SK-N-SH (cell line): ENCODE measurements around the gene TRMT1. TPM values are rescaled to one million over a fixed set of nuclear protein-coding genes. Genes with fewer than 3 reads are reported as not detected.

Experiments
- CTCF ChIA-PET: fragments of 300-600, 350-600 bp; formaldehyde crosslinking; extraction: SDS; loops from one replicate; lab custom pipeline; 2021; lab: Yijun Ruan, JAX
- POLR2A ChIA-PET: fragments of 350-600 bp; sonication (Branson Sonifier 250); formaldehyde crosslinking; extraction: SDS; loops from one replicate; lab custom pipeline; 2020; ENCODE audit warnings: antibody characterized with exemption, inconsistent platforms; lab: Yijun Ruan, JAX
- DNase-seq: peaks from one replicate; pipeline ENCODE4 v3.0.0; 2012
- H2AFZ ChIP-seq: fragments of 200-600 bp; sonication (generic); 2 replicates; pipeline ENCODE4 v1.8.1; 2016; ENCODE audit warnings: antibody characterized with exemption, mild to moderate bottlenecking, low read depth
- H3F3A ChIP-seq: fragments of 200-600 bp; sonication (generic); replicated peaks from 2 replicates; pipeline ENCODE3; 2016; ENCODE audit warnings: antibody characterized with exemption, mild to moderate bottlenecking; ENCODE audit not compliant: insufficient read depth
- H3K27ac ChIP-seq, 2 experiments: fragments of 200-500 bp in 1 of 2; fragments of 200-600 bp in 1 of 2; sonication (Bioruptor generic) in 1 of 2; sonication (generic), shearing (Covaris generic) in 1 of 2; 2 replicates each; pipeline versions ENCODE4 v1.5.1 to v1.6.1; 2014 to 2016; ENCODE audit warnings: low read depth in 2 of 2, inconsistent platforms in 1 of 2, low read length in 1 of 2, mild to moderate bottlenecking in 1 of 2, mixed read lengths in 1 of 2
- H3K27me3 ChIP-seq: fragments of 200-600 bp; sonication (generic), shearing (Covaris generic); 2 replicates; pipeline ENCODE4 v1.6.1; 2016; ENCODE audit warnings: mixed run types; ENCODE audit not compliant: insufficient read depth
- H3K36me3 ChIP-seq, 2 experiments: fragments of 200-500 bp in 1 of 2; fragments of 200-600 bp in 1 of 2; sonication (Bioruptor generic) in 1 of 2; sonication (generic) in 1 of 2; replicated peaks in 1 of 2; 2 replicates each; pipeline versions ENCODE3 to v1.5.1; 2014 to 2016; ENCODE audit warnings: low read length in 1 of 2, mild to moderate bottlenecking in 1 of 2; ENCODE audit not compliant: insufficient read depth in 2 of 2, control insufficient read depth in 1 of 2
- H3K4me1 ChIP-seq, 2 experiments: fragments of 200-500 bp in 1 of 2; fragments of 200-600 bp in 1 of 2; sonication (Bioruptor generic) in 1 of 2; sonication (generic), shearing (Covaris generic) in 1 of 2; 2 replicates each; pipeline versions ENCODE4 v1.5.1 to v1.6.1; 2014 to 2016; ENCODE audit warnings: low read depth in 1 of 2, low read length in 1 of 2, mixed run types in 1 of 2; ENCODE audit not compliant: insufficient read depth in 2 of 2, control insufficient read depth in 1 of 2
- H3K4me2 ChIP-seq: fragments of 200-600 bp; sonication (generic), shearing (Covaris generic); 2 replicates; pipeline ENCODE4 v1.6.1; 2017; ENCODE audit warnings: mixed run types
- H3K4me3 ChIP-seq, 2 experiments: fragments of 200-500 bp in 1 of 2; fragments of 200-600 bp in 1 of 2; sonication (Bioruptor generic) in 1 of 2; sonication (generic), shearing (Covaris generic) in 1 of 2; 2 replicates each; pipeline versions ENCODE4 v1.5.1 to v1.8.1; 2014 to 2016; ENCODE audit warnings: low read depth in 2 of 2, inconsistent platforms in 1 of 2, low read length in 1 of 2, mild to moderate bottlenecking in 1 of 2, mixed read lengths in 1 of 2, moderate library complexity in 1 of 2
- H3K79me2 ChIP-seq: fragments of 200-600 bp; sonication (generic); 2 replicates; pipeline ENCODE4 v1.8.1; 2017; ENCODE audit warnings: mild to moderate bottlenecking; ENCODE audit not compliant: insufficient read depth
- H3K9ac ChIP-seq: fragments of 200-600 bp; sonication (generic); 2 replicates; pipeline ENCODE4 v1.6.1; 2017; ENCODE audit warnings: mixed run types
- H3K9me2 ChIP-seq: fragments of 200-600 bp; sonication (generic); 2 replicates; pipeline ENCODE4 v1.6.1; 2017; ENCODE audit warnings: mixed run types
- H3K9me3 ChIP-seq: fragments of 200-600 bp; sonication (generic); 2 replicates; pipeline ENCODE4 v1.6.1; 2017; ENCODE audit warnings: mixed run types, mild to moderate bottlenecking, moderate library complexity
- H4K20me1 ChIP-seq: fragments of 200-600 bp; sonication (generic); 2 replicates; pipeline ENCODE4 v1.6.1; 2017; ENCODE audit warnings: mild to moderate bottlenecking, mixed run types; ENCODE audit not compliant: insufficient read depth
- FOSL2 ChIP-seq: IDR thresholded peaks from 2 replicates; pipeline ENCODE4 v1.4.0; 2012; ENCODE audit warnings: low read depth, mild to moderate bottlenecking, moderate library complexity, borderline replicate concordance
- FOXJ3 ChIP-seq: sonication (generic); formaldehyde crosslinking; IDR thresholded peaks from 2 replicates; pipeline ENCODE4 v1.5.1; 2020; ENCODE audit warnings: mild to moderate bottlenecking, missing genetic modification reagents
- GABPA ChIP-seq: IDR thresholded peaks from 2 replicates; pipeline ENCODE4 v1.4.0; 2012; ENCODE audit warnings: low read depth, mild to moderate bottlenecking
- MAX ChIP-seq: IDR thresholded peaks from 2 replicates; pipeline ENCODE4 v1.4.0; 2012; ENCODE audit warnings: low read depth
- TCF12 ChIP-seq: IDR thresholded peaks from 2 replicates; pipeline ENCODE4 v1.4.0; 2012
- TEAD4 ChIP-seq: IDR thresholded peaks from 2 replicates; pipeline ENCODE4 v1.4.0; 2012; ENCODE audit warnings: mild to moderate bottlenecking, borderline replicate concordance; ENCODE audit not compliant: insufficient read depth
- USF1 ChIP-seq: IDR thresholded peaks from 2 replicates; pipeline ENCODE4 v1.4.0; 2012; ENCODE audit warnings: low read depth, borderline replicate concordance
- YY1 ChIP-seq: IDR thresholded peaks from 2 replicates; pipeline ENCODE4 v1.4.0; 2012; ENCODE audit warnings: low read depth, mild to moderate bottlenecking
- WGBS: methylation state at CpG from one replicate; pipeline ENCODE4 v1.1.6; 2017; ENCODE audit warnings: low lambda C conversion rate; 5-methylcytosine and 5-hydroxymethylcytosine counted together
- polyA plus RNA-seq, 3 experiments: library from polyadenylated mRNA; depleted of rRNA; stranded (reverse); fragments of >200 nt; gene quantifications; 2 replicates each; pipeline ENCODE4 v1.2.3, GENCODE V29; 2012

The TRMT1 gene
- polyA plus RNA-seq, 1 of the 3 experiments (the other 2 are of a cell fraction): 64.9 TPM

- H3K79me2 ChIP-seq: peaks cover 11% of the 10 kb centered on the region; the same call in 1 of the 2 replicates
- POLR2A ChIA-PET: interaction anchor here (2.1 to 5.2 kb wide), 2 partner anchors 8 to 10 kb away, joined by 6 to 73 read pairs; partner anchors contain the start of genes IER2 and STX10
- H3K9me2 ChIP-seq: no peaks in the 10 kb centered on the region
- no peak overlapping the region for H3K9ac ChIP-seq
- H3F3A ChIP-seq: peaks cover 54% of the 10 kb centered on the region
- H3K4me1 ChIP-seq: peaks cover 23 to 32% of the 10 kb centered on the region in 2 experiments; a peak in 3 of 4 replicates
- CTCF ChIA-PET: interaction anchor here (1.0 to 1.7 kb wide), 2 partner anchors 102 to 195 kb away, joined by 3 to 4 read pairs; no protein-coding TSS in a partner anchor
- WGBS: 73% methylated on average over 1 of the region's 1 CpG
- no peaks in the 10 kb centered on the region for H3K36me3 ChIP-seq
- no peak overlapping the region for H3K4me3 ChIP-seq
- TF ChIP-seq MAX (peak; percentile 90), TCF12 (no peak), TEAD4 (no peak), FOSL2 (peak; percentile 37; the same call in 1 of the 2 replicates), USF1 (peak; percentile 31; the same call in 1 of the 2 replicates), GABPA (no peak)
- no peak overlapping the region for H3K4me2 ChIP-seq
- DNase-seq: no peak
- H3K27ac ChIP-seq: peak overlapping the region in 1 of 2 experiments; percentile 45; a peak in 2 of 4 replicates
- H4K20me1 ChIP-seq: no peaks in the 10 kb centered on the region
- H3K27me3 ChIP-seq: no peaks in the 10 kb centered on the region
- no peak overlapping the region for H2AFZ ChIP-seq
- no peaks in the 10 kb centered on the region for H3K9me3 ChIP-seq
These were observed 44.0 kb upstream of the TRMT1 start for GRCh38 chr19:13160557-13160956.

GRCh38 chr19:13159713-13160112 is 43.2 kb upstream of the TRMT1 start:
- WGBS: 96% methylated on average over 3 of the region's 3 CpGs
- peaks cover 7% of the 10 kb centered on the region for H4K20me1 ChIP-seq
- no peak for TF ChIP-seq FOXJ3 (CRISPR knock-in tag)
- no peak for TF ChIP-seq YY1
- peaks cover 0 to 3% of the 10 kb centered on the region in 2 experiments for H3K36me3 ChIP-seq
- H3K9me2 ChIP-seq: no peaks in the 10 kb centered on the region
- no peak for DNase-seq
- POLR2A ChIA-PET: no interaction called here
- no peak overlapping the region for H3K9ac ChIP-seq
- CTCF ChIA-PET: no interaction called here
- H3K27me3 ChIP-seq: no peaks in the 10 kb centered on the region
- H3K79me2 ChIP-seq: peaks cover 19% of the 10 kb centered on the region
- peaks cover 57% of the 10 kb centered on the region for H3F3A ChIP-seq
- H3K4me1 ChIP-seq: peaks cover 15 to 34% of the 10 kb centered on the region in 2 experiments; a peak in 3 of 4 replicates
- no peak overlapping the region for H3K4me2 ChIP-seq
- H3K27ac ChIP-seq: no peak overlapping the region
- no peak overlapping the region for H2AFZ ChIP-seq
- no peak overlapping the region for H3K4me3 ChIP-seq
- no peaks in the 10 kb centered on the region for H3K9me3 ChIP-seq
